ENCODE measurements around the gene CTSE. TPM values are rescaled to one million over a fixed set of nuclear protein-coding genes. Genes with fewer than 3 reads are reported as not detected.
A peak's percentile ranks its signal among the peaks of the same experiment; 100 is the strongest.
"Not testable (repeated sequence)": the region's sequence is repeated elsewhere in the genome, so short reads cannot be mapped to it uniquely, and the experiment has no call there.

Gene CTSE
- total and polyA plus RNA-seq, 2 of the 13 experiments (the other 11 are each of a cell fraction or from before 2014, with no cell fraction given) = 0.50 to 0.69 TPM

DNA sequence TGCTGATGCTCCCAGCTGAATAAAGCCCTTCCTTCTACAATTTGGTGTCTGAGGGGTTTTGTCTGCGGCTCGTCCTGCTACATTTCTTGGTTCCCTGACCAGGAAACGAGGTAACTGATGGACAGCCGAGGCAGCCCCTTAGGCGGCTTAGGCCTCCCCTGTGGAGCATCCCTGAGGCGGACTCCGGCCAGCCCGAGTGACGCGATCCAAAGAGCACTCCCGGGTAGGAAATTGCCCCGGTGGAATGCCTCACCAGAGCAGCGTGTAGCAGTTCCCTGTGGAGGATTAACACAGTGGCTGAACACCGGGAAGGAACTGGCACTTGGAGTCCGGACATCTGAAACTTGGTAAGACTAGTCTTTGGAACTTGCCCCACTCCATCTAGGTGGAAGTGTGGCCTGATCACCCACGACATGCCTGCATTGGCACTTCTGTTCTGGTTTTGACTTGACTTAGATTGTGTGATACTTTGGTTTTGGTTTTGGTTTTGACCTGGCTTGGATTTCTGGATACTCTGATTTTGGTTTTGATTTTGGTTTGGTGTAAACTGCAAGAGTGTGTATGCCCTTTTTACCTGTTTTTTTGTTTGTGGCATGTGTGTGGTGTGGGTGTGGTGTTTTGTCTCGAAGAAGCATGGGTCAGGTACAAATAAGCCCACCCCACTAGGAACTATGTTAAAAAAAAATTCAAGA lies 29.4 kb upstream of the CTSE start, which contains the start of gene RHEX:
Gene RHEX (plus strand): TSS at position 255 of the 692 bp plus-strand sequence. CDS start 44,656 bp downstream, outside the sequence.
- DNase-seq (ENCODE audit: low spot score) (peak; percentile 76), ATAC-seq (peak; percentile 98)
- in situ Hi-C loops (cut with HindIII; ENCODE audit: extremely low pct_ligation_motif_present, low pct_unique_long_range_greater_than_20kb); CTCF ChIA-PET (ENCODE audit: low intra/inter-chr PET ratio, low total read pairs); intact Hi-C loops (cut with micrococcal nuclease; ENCODE audit: unreplicated experiment); H4K20me1 ChIP-seq (ENCODE audit: insufficient read depth, low read length); H3K27me3 ChIP-seq (ENCODE audit: control insufficient read depth in 1 of 2, insufficient read depth in 2 of 2, low read length in 2 of 2); FAIRE-seq; H3K36me3 ChIP-seq (replicated peaks in 1 of 2; ENCODE audit: control insufficient read depth in 1 of 2, insufficient read depth in 2 of 2, low read length in 2 of 2); H3K9me3 ChIP-seq (ENCODE audit: low read length); TF ChIP-seq SOX6 (IDR thresholded peaks at IDR 0.05); FOXP1 (CRISPR knock-in tag; IDR thresholded peaks at IDR 0.05): not testable (repeated sequence)
- peak within 1 kb of the TSS; percentile 86 for H3K27ac ChIP-seq (ENCODE audit: extremely low read length, insufficient read depth, low read length)
- peaks cover 82% of the 10 kb centered on the region for H3K4me1 ChIP-seq (ENCODE audit: insufficient read depth, low read length)
- 2% methylated on average over 17 of the region's 17 CpGs for WGBS (ENCODE audit: low lambda C conversion rate)
- H2AFZ ChIP-seq (ENCODE audit: low read length) = peak within 1 kb of the TSS; percentile 71
- peaks cover 46% of the 10 kb centered on the region for H3K79me2 ChIP-seq (ENCODE audit: insufficient read depth, low read length)
- BruUV-seq (replicated peaks) = TSS peak; percentile 68
- peak within 1 kb of the TSS; percentile 59 to 78 (median 68) for H3K4me3 ChIP-seq (replicated peaks in 1 of 3; ENCODE audit: insufficient read depth in 1 of 3, low read depth in 2 of 3, low read length in 3 of 3)
- H3K4me2 ChIP-seq (ENCODE audit: low read depth, low read length) = peak within 1 kb of the TSS; percentile 94
- H3K9ac ChIP-seq (ENCODE audit: insufficient read depth, low read depth, low read length) = peak within 1 kb of the TSS; percentile 76
- POLR2A ChIA-PET = interaction anchor here (0.9 kb wide), 1 partner anchor 62 kb away, joined by 3 read pairs; no protein-coding TSS in a partner anchor
- TF ChIP-seq ZNF251 (CRISPR knock-in tag; IDR thresholded peaks at IDR 0.05) = peak; percentile 76; the same call in 1 of the 2 replicates
- TF ChIP-seq, protein P1, sequence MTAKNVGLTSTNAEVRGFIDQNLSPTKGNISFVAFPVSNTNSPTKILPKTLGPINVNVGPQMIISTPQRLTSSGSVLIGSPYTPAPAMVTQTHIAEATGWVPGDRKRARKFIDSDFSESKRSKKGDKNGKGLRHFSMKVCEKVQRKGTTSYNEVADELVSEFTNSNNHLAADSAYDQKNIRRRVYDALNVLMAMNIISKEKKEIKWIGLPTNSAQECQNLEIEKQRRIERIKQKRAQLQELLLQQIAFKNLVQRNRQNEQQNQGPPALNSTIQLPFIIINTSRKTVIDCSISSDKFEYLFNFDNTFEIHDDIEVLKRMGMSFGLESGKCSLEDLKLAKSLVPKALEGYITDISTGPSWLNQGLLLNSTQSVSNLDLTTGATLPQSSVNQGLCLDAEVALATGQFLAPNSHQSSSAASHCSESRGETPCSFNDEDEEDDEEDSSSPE (CRISPR knock-in tag; IDR thresholded peaks at IDR 0.05) = 0 out of 2 replicates have a peak, but pooled peaks have one; percentile 10
- TF ChIP-seq SOX6 (CRISPR knock-in tag; IDR thresholded peaks at IDR 0.05) = peak; percentile 23
- peak; percentile 83; the same call in 1 of the 2 replicates for TF ChIP-seq KDM5B (CRISPR knock-in tag; IDR thresholded peaks at IDR 0.05; ENCODE audit: borderline replicate concordance)
- TF ChIP-seq ZNF607 (CRISPR knock-in tag; IDR thresholded peaks at IDR 0.05; ENCODE audit: borderline replicate concordance) = peak; percentile 55; the same call in 1 of the 2 replicates
- TF ChIP-seq PHF20 (CRISPR knock-in tag; IDR thresholded peaks at IDR 0.05) = 0 out of 2 replicates have a peak, but pooled peaks have one; percentile 49
- TF ChIP-seq, protein P2, sequence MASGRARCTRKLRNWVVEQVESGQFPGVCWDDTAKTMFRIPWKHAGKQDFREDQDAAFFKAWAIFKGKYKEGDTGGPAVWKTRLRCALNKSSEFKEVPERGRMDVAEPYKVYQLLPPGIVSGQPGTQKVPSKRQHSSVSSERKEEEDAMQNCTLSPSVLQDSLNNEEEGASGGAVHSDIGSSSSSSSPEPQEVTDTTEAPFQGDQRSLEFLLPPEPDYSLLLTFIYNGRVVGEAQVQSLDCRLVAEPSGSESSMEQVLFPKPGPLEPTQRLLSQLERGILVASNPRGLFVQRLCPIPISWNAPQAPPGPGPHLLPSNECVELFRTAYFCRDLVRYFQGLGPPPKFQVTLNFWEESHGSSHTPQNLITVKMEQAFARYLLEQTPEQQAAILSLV (CRISPR knock-in tag; IDR thresholded peaks at IDR 0.05; ENCODE audit: borderline replicate concordance) = 0 out of 2 replicates have a peak, but pooled peaks have one; percentile 35
- TF ChIP-seq ZMYM2 (CRISPR knock-in tag; IDR thresholded peaks at IDR 0.05) = peak; percentile 68; the same call in 1 of the 2 replicates
- TF ChIP-seq ZNF256 (CRISPR knock-in tag; conservative IDR thresholded peaks at IDR 0.05) = peak; percentile 67
- TF ChIP-seq FOXP1 (IDR thresholded peaks at IDR 0.05) = 0 out of 2 replicates have a peak, but pooled peaks have one; percentile 14
- TF ChIP-seq, protein P3, sequence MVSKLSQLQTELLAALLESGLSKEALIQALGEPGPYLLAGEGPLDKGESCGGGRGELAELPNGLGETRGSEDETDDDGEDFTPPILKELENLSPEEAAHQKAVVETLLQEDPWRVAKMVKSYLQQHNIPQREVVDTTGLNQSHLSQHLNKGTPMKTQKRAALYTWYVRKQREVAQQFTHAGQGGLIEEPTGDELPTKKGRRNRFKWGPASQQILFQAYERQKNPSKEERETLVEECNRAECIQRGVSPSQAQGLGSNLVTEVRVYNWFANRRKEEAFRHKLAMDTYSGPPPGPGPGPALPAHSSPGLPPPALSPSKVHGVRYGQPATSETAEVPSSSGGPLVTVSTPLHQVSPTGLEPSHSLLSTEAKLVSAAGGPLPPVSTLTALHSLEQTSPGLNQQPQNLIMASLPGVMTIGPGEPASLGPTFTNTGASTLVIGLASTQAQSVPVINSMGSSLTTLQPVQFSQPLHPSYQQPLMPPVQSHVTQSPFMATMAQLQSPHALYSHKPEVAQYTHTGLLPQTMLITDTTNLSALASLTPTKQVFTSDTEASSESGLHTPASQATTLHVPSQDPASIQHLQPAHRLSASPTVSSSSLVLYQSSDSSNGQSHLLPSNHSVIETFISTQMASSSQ (IDR thresholded peaks at IDR 0.05; ENCODE audit: low read depth) = not testable (repeated sequence)
- TF ChIP-seq, protein P3 (CRISPR knock-in tag; IDR thresholded peaks at IDR 0.05; ENCODE audit: borderline replicate concordance) = peak; percentile 35; the same call in 1 of the 2 replicates

All from HepG2 (cell line).